Transverse colon (tissue), 4 donors: Measurements from ENCODE around the gene FANCL. TPM values are rescaled to one million over a fixed set of nuclear protein-coding genes. Genes with fewer than 3 reads are reported as not detected.
"Not testable (repeated sequence)": the region's sequence is repeated elsewhere in the genome, so short reads cannot be mapped to it uniquely, and the experiment has no call there.

Experiments used
- DNase-seq: peaks from one replicate; pipeline ENCODE4 v3.0.0-alpha.2; 2019
- H3K27ac ChIP-seq, 4 donors: fragments of 200-600 bp; sonication (generic); 2 replicates each; pipeline ENCODE4 v1.5.1; 2016 to 2018; ENCODE audit warnings: inconsistent platforms in 4 of 4
- H3K27me3 ChIP-seq: fragments of 200-600 bp; sonication (generic); 2 replicates; pipeline ENCODE4 v1.5.1; 2017; ENCODE audit warnings: inconsistent platforms
- H3K36me3 ChIP-seq, 4 donors: fragments of 200-600 bp; sonication (generic); 2 replicates each; pipeline ENCODE4 v1.5.1; 2017 to 2019; ENCODE audit warnings: inconsistent platforms in 4 of 4
- H3K4me1 ChIP-seq, 4 donors: fragments of 200-600 bp; sonication (generic); 2 replicates each; pipeline ENCODE4 v1.5.1; 2017 to 2020; ENCODE audit warnings: inconsistent platforms in 4 of 4
- H3K4me3 ChIP-seq, 4 donors: fragments of 200-600 bp; sonication (generic); 1 replicate in 1 of 4; 2 replicates in 3 of 4; pipeline versions ENCODE4 v1.5.1 to v1.6.1; 2017 to 2019; ENCODE audit warnings: inconsistent platforms in 4 of 4
- H3K9me3 ChIP-seq, 2 donors: fragments of 200-600 bp; sonication (generic); 2 replicates each; pipeline ENCODE4 v1.5.1; 2017 to 2019; ENCODE audit warnings: inconsistent platforms in 2 of 2
- EP300 ChIP-seq: sonication (generic); formaldehyde crosslinking; IDR thresholded peaks from one replicate; pipeline ENCODE4 v1.6.1; 2017; ENCODE audit warnings: antibody characterized with exemption, low read depth
- POLR2A ChIP-seq: fragments of 450-650 bp; IDR thresholded peaks from one replicate; pipeline ENCODE4 v1.6.1; 2016; ENCODE audit warnings: antibody characterized with exemption, mild to moderate bottlenecking, moderate library complexity
- POLR2AphosphoS5 ChIP-seq, 3 donors: sonication (generic); formaldehyde crosslinking; IDR thresholded peaks; one replicate each; pipeline ENCODE4 v1.6.1; 2016; ENCODE audit warnings: antibody characterized with exemption in 3 of 3
- WGBS, 2 donors: methylation state at CpG; one replicate each; pipeline ENCODE4 v1.1.5; 2018; ENCODE audit warnings: low coverage in 1 of 2; 5-methylcytosine and 5-hydroxymethylcytosine counted together
- in situ Hi-C, 4 donors: fragments of 200-750 bp; cut with MboI; loops; one replicate each; pipeline versions ENCODE4 v1.15.0 to v1.15.1; 2017; ENCODE audit warnings: low sequenced_read_pairs in 3 of 4, low pct_ligation_motif_present in 1 of 4, low pct_unique_long_range_greater_than_20kb in 1 of 4
- intact Hi-C: fragments of 100-400 bp; cut with DNase I; formaldehyde crosslinking; loops from one replicate; pipeline ENCODE4 v1.15.1; 2023; ENCODE audit warnings: low total_unique reads
- total RNA-seq, 4 donors: library from RNA; depleted of rRNA; stranded (reverse); fragments of >200 nt; gene quantifications; one replicate each; pipeline ENCODE4 v1.1.0, GENCODE V29; 2016
- TF ChIP-seq, protein P1 (sequence below), 5 experiments: fragments of 200-600 bp in 3 of 5; fragments of 450-650 bp in 2 of 5; sonication (generic) in 3 of 5; IDR thresholded peaks; 1 replicate in 2 of 5; 2 replicates in 3 of 5; pipeline ENCODE4 v1.5.1; 2016 to 2017; ENCODE audit warnings: antibody characterized with exemption in 5 of 5, inconsistent platforms in 3 of 5, mild to moderate bottlenecking in 2 of 5, moderate library complexity in 1 of 5

The FANCL gene
- total RNA-seq, 4 donors from 2014 or later: 11.2 to 33.4 (median 25.6) TPM

DNA sequence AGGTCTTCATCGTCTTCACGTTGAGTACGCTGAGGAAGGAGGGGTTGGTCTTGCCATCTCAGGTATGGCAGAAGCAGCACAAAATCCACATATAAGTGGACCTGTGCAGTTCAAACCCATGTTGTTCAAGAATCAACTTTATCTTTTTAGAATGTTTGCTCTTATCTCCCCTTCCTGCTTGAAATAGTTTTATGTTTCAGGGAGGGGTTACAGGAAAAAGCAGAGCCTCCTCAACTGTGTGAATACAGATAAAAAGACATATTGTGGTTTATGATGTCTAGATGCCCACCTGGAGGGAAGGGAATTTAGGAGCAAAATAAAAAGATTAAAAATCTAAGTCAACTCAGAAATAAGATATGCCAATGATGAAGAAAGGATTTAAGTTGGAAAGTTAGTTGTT, 118.6 kb downstream of the FANCL start:
- in situ Hi-C loops (no loop called here), intact Hi-C loops (no loop called here)
- no peak for TF ChIP-seq POLR2A
- no peak for TF ChIP-seq EP300
- TF ChIP-seq, protein P1, sequence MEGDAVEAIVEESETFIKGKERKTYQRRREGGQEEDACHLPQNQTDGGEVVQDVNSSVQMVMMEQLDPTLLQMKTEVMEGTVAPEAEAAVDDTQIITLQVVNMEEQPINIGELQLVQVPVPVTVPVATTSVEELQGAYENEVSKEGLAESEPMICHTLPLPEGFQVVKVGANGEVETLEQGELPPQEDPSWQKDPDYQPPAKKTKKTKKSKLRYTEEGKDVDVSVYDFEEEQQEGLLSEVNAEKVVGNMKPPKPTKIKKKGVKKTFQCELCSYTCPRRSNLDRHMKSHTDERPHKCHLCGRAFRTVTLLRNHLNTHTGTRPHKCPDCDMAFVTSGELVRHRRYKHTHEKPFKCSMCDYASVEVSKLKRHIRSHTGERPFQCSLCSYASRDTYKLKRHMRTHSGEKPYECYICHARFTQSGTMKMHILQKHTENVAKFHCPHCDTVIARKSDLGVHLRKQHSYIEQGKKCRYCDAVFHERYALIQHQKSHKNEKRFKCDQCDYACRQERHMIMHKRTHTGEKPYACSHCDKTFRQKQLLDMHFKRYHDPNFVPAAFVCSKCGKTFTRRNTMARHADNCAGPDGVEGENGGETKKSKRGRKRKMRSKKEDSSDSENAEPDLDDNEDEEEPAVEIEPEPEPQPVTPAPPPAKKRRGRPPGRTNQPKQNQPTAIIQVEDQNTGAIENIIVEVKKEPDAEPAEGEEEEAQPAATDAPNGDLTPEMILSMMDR (IDR thresholded peaks at IDR 0.05): no peak
- no peak for TF ChIP-seq POLR2AphosphoS5 (IDR thresholded peaks at IDR 0.05)
- Histone ChIP-seq H3K27me3 (no peaks in the 10 kb centered on the region), H3K36me3 (peaks cover 0 to 6% (median 0%) of the 10 kb centered on the region in 4 donors), H3K9me3 (no peaks in the 10 kb centered on the region), H3K4me1 (no peaks in the 10 kb centered on the region), H3K27ac (no peak overlapping the region), H3K4me3 (no peak overlapping the region)
- 96 to 97% methylated on average over 3 of the region's 3 CpGs for WGBS, 2 donors
- DNase-seq: no peak

DNA sequence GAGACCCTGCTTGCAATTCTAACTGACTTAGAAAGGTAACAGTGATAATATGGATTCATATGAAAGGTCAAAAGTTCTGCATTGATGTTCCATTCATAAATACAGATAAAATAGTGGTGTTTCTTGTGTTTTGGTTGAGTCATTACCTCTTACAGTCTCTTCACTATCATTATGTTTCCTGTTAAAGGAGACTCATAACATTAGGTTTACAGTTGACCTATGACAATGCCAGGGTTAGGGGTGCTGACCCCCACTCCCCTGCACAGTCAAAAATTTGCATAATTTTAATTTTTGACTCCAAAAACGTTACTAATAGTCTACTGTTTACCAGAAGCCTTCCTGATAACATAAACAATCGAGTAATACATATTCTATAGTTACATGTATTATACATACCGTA, 119.1 kb downstream of the FANCL start:
- Histone ChIP-seq H3K9me3 (no peaks in the 10 kb centered on the region), H3K4me1 (no peaks in the 10 kb centered on the region), H3K27ac (no peak overlapping the region), H3K36me3 (peaks cover 0 to 6% (median 0%) of the 10 kb centered on the region in 4 donors), H3K4me3 (no peak overlapping the region), H3K27me3 (no peaks in the 10 kb centered on the region)
- intact Hi-C loops (no loop called here), in situ Hi-C loops (no loop called here)
- no peak for DNase-seq
- WGBS, 2 donors: 75 to 86% methylated on average over 3 of the region's 3 CpGs
- TF ChIP-seq POLR2A: no peak
- TF ChIP-seq, protein P1 (IDR thresholded peaks at IDR 0.05): no peak
- no peak for TF ChIP-seq POLR2AphosphoS5 (IDR thresholded peaks at IDR 0.05)

DNA sequence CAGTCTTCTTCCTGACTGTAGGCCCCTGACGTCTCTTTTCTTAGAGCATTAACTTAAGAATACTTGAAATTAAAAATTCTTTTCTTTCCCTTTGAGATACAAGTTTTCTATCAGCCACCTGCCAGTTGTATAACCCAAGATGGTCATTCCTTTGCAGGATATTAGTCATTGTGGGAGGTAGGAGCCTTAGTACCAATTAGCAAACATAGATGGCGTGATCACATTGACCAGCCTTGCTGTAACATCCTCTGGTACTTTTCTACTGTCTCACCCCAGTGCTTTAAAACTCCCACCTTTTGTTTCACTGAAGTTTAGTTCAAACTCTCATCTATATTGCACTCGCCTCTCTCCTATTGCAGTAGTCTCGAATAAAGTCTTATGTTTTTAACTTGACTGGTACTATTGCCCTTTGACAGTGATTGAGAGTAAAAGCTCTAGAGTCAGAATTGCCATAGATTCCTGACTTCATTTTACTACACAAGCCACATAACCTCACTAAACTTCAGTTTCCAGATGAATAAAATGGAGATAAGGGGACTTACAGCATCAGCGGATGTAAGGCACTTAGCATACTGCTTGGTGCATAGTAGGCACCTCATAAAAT, 120.4 kb downstream of the FANCL start:
- Histone ChIP-seq H3K4me3 (no peak overlapping the region), H3K27ac (no peak overlapping the region), H3K36me3 (peaks cover 0 to 6% (median 0%) of the 10 kb centered on the region in 4 donors), H3K4me1 (no peaks in the 10 kb centered on the region), H3K9me3 (no peaks in the 10 kb centered on the region), H3K27me3 (no peaks in the 10 kb centered on the region)
- no peak for DNase-seq
- WGBS, 2 donors: 86 to 92% methylated on average over 4 to 5 of the region's 5 CpGs
- in situ Hi-C loops (no loop called here), intact Hi-C loops (no loop called here)
- TF ChIP-seq POLR2A: no peak
- TF ChIP-seq, protein P1 (IDR thresholded peaks at IDR 0.05): no peak
- no peak for TF ChIP-seq EP300
- no peak for TF ChIP-seq POLR2AphosphoS5 (IDR thresholded peaks at IDR 0.05)

DNA sequence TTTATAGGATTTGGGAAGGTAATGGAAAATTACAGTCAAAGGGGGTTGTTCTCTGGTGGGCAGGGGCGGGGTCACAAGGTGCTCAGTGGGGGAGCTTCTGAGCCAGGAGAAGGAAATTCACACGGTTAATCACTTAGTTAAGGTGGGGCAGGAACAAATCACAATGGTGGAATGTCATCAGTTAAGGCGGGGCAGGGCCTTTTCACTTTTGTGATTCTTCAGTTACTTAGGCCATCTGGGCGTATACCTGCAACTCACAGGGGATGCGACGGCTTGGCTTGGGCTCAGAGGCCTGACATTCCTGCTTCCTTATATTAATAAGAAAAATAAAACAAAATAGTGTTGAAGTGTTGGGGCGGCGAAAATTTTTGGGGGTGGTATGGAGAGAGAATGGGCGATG, 127.6 kb downstream of the FANCL start:
- H3K27me3 ChIP-seq, H3K36me3 ChIP-seq, H3K9me3 ChIP-seq, intact Hi-C loops, H3K4me3 ChIP-seq, DNase-seq, in situ Hi-C loops: not testable (repeated sequence)
- 95 to 97% methylated on average over 4 to 9 of the region's 9 CpGs for WGBS, 2 donors
- peak overlapping the region in 1 of 4 donors; percentile 24 for H3K27ac ChIP-seq
- H3K4me1 ChIP-seq: peaks cover 0 to 14% (median 0%) of the 10 kb centered on the region in 4 donors

DNA sequence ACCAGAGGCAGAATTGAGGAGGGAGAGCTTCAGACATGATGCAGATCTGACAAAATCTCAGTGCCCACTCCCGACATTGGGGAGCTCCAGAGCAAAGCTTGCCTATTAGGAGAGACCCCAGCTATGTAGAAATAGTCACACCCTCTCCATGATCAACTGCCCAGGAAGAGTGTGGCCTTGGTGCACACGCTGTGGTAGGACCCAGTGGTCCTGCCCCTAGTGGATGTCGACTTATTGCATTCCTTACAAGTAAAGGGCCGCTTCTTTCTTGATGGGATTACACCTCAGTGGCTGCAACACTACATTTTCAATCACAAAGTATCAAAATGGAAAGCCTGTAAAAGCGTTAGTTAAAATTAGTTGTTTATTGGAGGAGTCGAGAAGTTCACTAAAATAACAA, 130.4 kb downstream of the FANCL start:
- H3K27me3 ChIP-seq: no peaks in the 10 kb centered on the region
- H3K4me1 ChIP-seq: peaks cover 0 to 14% (median 2%) of the 10 kb centered on the region in 4 donors
- in situ Hi-C loops: no loop called here
- H3K27ac ChIP-seq: no peak overlapping the region
- intact Hi-C loops: no loop called here
- H3K9me3 ChIP-seq: no peaks in the 10 kb centered on the region
- no peak for DNase-seq
- H3K36me3 ChIP-seq: no peaks in the 10 kb centered on the region
- H3K4me3 ChIP-seq: no peak overlapping the region
- TF ChIP-seq, protein P1 (IDR thresholded peaks at IDR 0.05): no peak
- TF ChIP-seq POLR2A: no peak
- 99 to 100% methylated on average over 2 to 6 of the region's 6 CpGs for WGBS, 2 donors
